ENCODE data around the gene NPLOC4.
A peak's percentile ranks its signal among the peaks of the same experiment; 100 is the strongest.

The NPLOC4 gene

GRCh38 chr17:81660441-81660840, 23.5 kb upstream of the NPLOC4 start:
- DNase-seq, result no peak

GRCh38 chr17:81659038-81659437, 22.1 kb upstream of the NPLOC4 start:
- no peak for DNase-seq

- no peak for DNase-seq
Observed at GRCh38 chr17:81656835-81657234, 19.9 kb upstream of the NPLOC4 start.

GRCh38 chr17:81656118-81656743, 19.3 kb upstream of the NPLOC4 start, which contains the start of gene PDE6G:
TSS of gene PDE6G (minus strand) at chr17:81656542. CDS start at chr17:81653305, 3,237 bp downstream.
- DNase-seq, result no peak

- DNase-seq, result no peak
Observed at GRCh38 chr17:81655378-81656117, 18.6 kb upstream of the NPLOC4 start.

- DNase-seq, result no peak
Observed at GRCh38 chr17:81652906-81653771, 16.2 kb upstream of the NPLOC4 start.

- DNase-seq, result peak; percentile 22
Observed at GRCh38 chr17:81651692-81652091, 14.8 kb upstream of the NPLOC4 start.

- no peak for DNase-seq
Observed at GRCh38 chr17:81650951-81651350, 14.0 kb upstream of the NPLOC4 start.

- no peak for DNase-seq
Observed at GRCh38 chr17:81648707-81649085, 11.8 kb upstream of the NPLOC4 start.

GRCh38 chr17:81648013-81648706, 11.2 kb upstream of the NPLOC4 start:
- no peak for DNase-seq

GRCh38 chr17:81647640-81648012, 10.7 kb upstream of the NPLOC4 start:
- DNase-seq, result no peak

- DNase-seq, result no peak
Observed at GRCh38 chr17:81646869-81647600, 10.1 kb upstream of the NPLOC4 start.

GRCh38 chr17:81644976-81645952, 8.4 kb upstream of the NPLOC4 start:
- DNase-seq, result no peak

GRCh38 chr17:81644496-81644895, 7.6 kb upstream of the NPLOC4 start:
- no peak for DNase-seq

- DNase-seq, result no peak
Observed at GRCh38 chr17:81641825-81642489, 5.0 kb upstream of the NPLOC4 start.

GRCh38 chr17:81640011-81640410, 3.1 kb upstream of the NPLOC4 start:
- DNase-seq, result no peak

GRCh38 chr17:81638683-81639082, 1.8 kb upstream of the NPLOC4 start:
- DNase-seq, result no peak

- DNase-seq, result no peak
Observed at GRCh38 chr17:81635973-81636504, 873 bp downstream of the NPLOC4 start.

GRCh38 chr17:81635431-81635830, 1.5 kb downstream of the NPLOC4 start:
- DNase-seq, result no peak

- DNase-seq, result no peak
Observed at GRCh38 chr17:81631482-81631881, 5.4 kb downstream of the NPLOC4 start.
